ENCODE results near the gene GABRP.

GABRP gene

DNA sequence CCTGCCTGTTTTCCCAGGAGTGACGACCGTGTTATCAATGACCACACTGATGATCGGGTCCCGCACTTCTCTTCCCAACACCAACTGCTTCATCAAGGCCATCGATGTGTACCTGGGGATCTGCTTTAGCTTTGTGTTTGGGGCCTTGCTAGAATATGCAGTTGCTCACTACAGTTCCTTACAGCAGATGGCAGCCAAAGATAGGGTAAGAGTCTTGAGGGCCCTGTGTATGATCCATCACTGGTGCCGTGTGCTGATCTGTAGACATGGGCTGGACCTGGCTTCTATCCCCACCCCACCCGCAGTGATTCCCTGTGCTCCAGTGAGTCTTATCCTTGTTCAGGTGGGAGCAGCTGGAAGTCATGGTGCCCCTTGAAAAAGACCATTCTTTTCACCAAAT lies 26.0 kb downstream of the GABRP start:
- H4K5ac ChIP-seq (ENCODE audit: low read length): no peak overlapping the region
- peak; percentile 82 for DNase-seq
- H4K8ac ChIP-seq (ENCODE audit: low read depth, low read length): no peak overlapping the region
- H3K56ac ChIP-seq (ENCODE audit: low read length): no peak overlapping the region
- H2AK5ac ChIP-seq (ENCODE audit: low read length): no peak overlapping the region
- H2BK15ac ChIP-seq (replicated peaks; ENCODE audit: low read depth): no peak overlapping the region
- H3K18ac ChIP-seq (ENCODE audit: low read length): no peak overlapping the region
- H3K4me3 ChIP-seq (ENCODE audit: low read length): no peak overlapping the region
- H3K4me1 ChIP-seq (ENCODE audit: control insufficient read depth, low read depth, low read length): no peaks in the 10 kb centered on the region
- H3K36me3 ChIP-seq (ENCODE audit: control insufficient read depth, insufficient read depth, low read length): no peaks in the 10 kb centered on the region
- no CpG with 5 or more reads among the region's 7 CpGs for WGBS (ENCODE audit: extremely low coverage, insufficient coverage, low lambda C conversion rate)
- H2BK5ac ChIP-seq (ENCODE audit: low read length): no peak overlapping the region
- no peak overlapping the region for H3K4ac ChIP-seq (ENCODE audit: low read depth, low read length)
- H3K23ac ChIP-seq (ENCODE audit: low read length): no peak overlapping the region
- no peak overlapping the region for H3K9ac ChIP-seq (ENCODE audit: low read length)
- no peaks in the 10 kb centered on the region for H3K79me1 ChIP-seq (ENCODE audit: low read length)
- no peak overlapping the region for H3K4me2 ChIP-seq (ENCODE audit: low read length)
- H3K27ac ChIP-seq (ENCODE audit: low read depth, low read length): no peak overlapping the region
- H3K79me2 ChIP-seq (ENCODE audit: control insufficient read depth, insufficient read depth, low read length): no peaks in the 10 kb centered on the region
- no peak overlapping the region for H2BK120ac ChIP-seq (ENCODE audit: low read depth, low read length)
- H3K27me3 ChIP-seq (ENCODE audit: insufficient read depth, low read length, poor library complexity): no peaks in the 10 kb centered on the region

DNA sequence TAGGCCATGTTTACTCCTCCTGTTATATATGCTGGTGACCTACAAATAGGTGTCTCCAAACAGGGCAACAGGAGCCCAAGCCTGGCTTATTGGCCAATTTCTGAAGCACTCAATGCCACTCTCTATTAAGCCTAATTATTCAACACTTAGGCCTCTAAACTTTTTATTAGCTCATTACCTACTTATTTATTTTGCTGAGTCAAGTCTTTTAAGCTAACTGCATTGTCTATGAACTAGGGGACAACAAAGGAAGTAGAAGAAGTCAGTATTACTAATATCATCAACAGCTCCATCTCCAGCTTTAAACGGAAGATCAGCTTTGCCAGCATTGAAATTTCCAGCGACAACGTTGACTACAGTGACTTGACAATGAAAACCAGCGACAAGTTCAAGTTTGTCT lies 28.2 kb downstream of the GABRP start:
- no peak overlapping the region for H3K4me2 ChIP-seq (ENCODE audit: low read length)
- DNase-seq: no peak
- no CpG with 5 or more reads among the region's 4 CpGs for WGBS (ENCODE audit: extremely low coverage, insufficient coverage, low lambda C conversion rate)

DNA sequence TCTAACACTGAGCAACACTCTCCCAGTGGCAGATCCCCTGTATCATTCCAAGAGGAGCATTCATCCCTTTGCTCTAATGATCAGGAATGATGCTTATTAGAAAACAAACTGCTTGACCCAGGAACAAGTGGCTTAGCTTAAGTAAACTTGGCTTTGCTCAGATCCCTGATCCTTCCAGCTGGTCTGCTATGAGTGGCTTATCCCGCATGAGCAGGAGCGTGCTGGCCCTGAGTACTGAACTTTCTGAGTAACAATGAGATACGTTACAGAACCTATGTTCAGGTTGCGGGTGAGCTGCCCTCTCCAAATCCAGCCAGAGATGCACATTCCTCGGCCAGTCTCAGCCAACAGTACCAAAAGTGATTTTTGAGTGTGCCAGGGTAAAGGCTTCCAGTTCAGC lies 29.7 kb downstream of the GABRP start:
- Histone ChIP-seq H3K27ac (ENCODE audit: low read depth, low read length) (no peak overlapping the region), H3K4me2 (ENCODE audit: low read length) (no peak overlapping the region), H3K4ac (ENCODE audit: low read depth, low read length) (no peak overlapping the region), H3K79me2 (ENCODE audit: control insufficient read depth, insufficient read depth, low read length) (no peaks in the 10 kb centered on the region), H3K23ac (ENCODE audit: low read length) (no peak overlapping the region), H3K9ac (ENCODE audit: low read length) (no peak overlapping the region), H3K56ac (ENCODE audit: low read length) (no peak overlapping the region), H2BK5ac (ENCODE audit: low read length) (no peak overlapping the region), H2BK15ac (replicated peaks; ENCODE audit: low read depth) (no peak overlapping the region), H4K8ac (ENCODE audit: low read depth, low read length) (no peak overlapping the region), H3K79me1 (ENCODE audit: low read length) (no peaks in the 10 kb centered on the region), H3K4me1 (ENCODE audit: control insufficient read depth, low read depth, low read length) (no peaks in the 10 kb centered on the region), H3K4me3 (ENCODE audit: low read length) (no peak overlapping the region), H3K36me3 (ENCODE audit: control insufficient read depth, insufficient read depth, low read length) (no peaks in the 10 kb centered on the region), H2BK120ac (ENCODE audit: low read depth, low read length) (no peak overlapping the region), H2AK5ac (ENCODE audit: low read length) (no peak overlapping the region), H3K18ac (ENCODE audit: low read length) (no peak overlapping the region), H3K27me3 (ENCODE audit: insufficient read depth, low read length, poor library complexity) (no peaks in the 10 kb centered on the region), H4K5ac (ENCODE audit: low read length) (no peak overlapping the region)
- WGBS (ENCODE audit: extremely low coverage, insufficient coverage, low lambda C conversion rate): no CpG with 5 or more reads among the region's 5 CpGs
- DNase-seq: no peak

More for the DNA sequence above, 28.2 kb downstream of the GABRP start:
- no peak overlapping the region for H3K4ac ChIP-seq (ENCODE audit: low read depth, low read length)
- H3K4me3 ChIP-seq (ENCODE audit: low read length): no peak overlapping the region
- H3K79me2 ChIP-seq (ENCODE audit: control insufficient read depth, insufficient read depth, low read length): no peaks in the 10 kb centered on the region
- H3K36me3 ChIP-seq (ENCODE audit: control insufficient read depth, insufficient read depth, low read length): no peaks in the 10 kb centered on the region
- no peak overlapping the region for H3K9ac ChIP-seq (ENCODE audit: low read length)
- H3K79me1 ChIP-seq (ENCODE audit: low read length): no peaks in the 10 kb centered on the region
- no peaks in the 10 kb centered on the region for H3K4me1 ChIP-seq (ENCODE audit: control insufficient read depth, low read depth, low read length)
- no peak overlapping the region for H4K5ac ChIP-seq (ENCODE audit: low read length)
- H3K18ac ChIP-seq (ENCODE audit: low read length): no peak overlapping the region
- no peak overlapping the region for H3K23ac ChIP-seq (ENCODE audit: low read length)
- H2AK5ac ChIP-seq (ENCODE audit: low read length): no peak overlapping the region
- no peak overlapping the region for H2BK15ac ChIP-seq (replicated peaks; ENCODE audit: low read depth)
- H3K56ac ChIP-seq (ENCODE audit: low read length): no peak overlapping the region
- H4K8ac ChIP-seq (ENCODE audit: low read depth, low read length): no peak overlapping the region
- H3K27me3 ChIP-seq (ENCODE audit: insufficient read depth, low read length, poor library complexity): no peaks in the 10 kb centered on the region
- no peak overlapping the region for H2BK120ac ChIP-seq (ENCODE audit: low read depth, low read length)
- no peak overlapping the region for H2BK5ac ChIP-seq (ENCODE audit: low read length)
- no peak overlapping the region for H3K27ac ChIP-seq (ENCODE audit: low read depth, low read length)

DNA sequence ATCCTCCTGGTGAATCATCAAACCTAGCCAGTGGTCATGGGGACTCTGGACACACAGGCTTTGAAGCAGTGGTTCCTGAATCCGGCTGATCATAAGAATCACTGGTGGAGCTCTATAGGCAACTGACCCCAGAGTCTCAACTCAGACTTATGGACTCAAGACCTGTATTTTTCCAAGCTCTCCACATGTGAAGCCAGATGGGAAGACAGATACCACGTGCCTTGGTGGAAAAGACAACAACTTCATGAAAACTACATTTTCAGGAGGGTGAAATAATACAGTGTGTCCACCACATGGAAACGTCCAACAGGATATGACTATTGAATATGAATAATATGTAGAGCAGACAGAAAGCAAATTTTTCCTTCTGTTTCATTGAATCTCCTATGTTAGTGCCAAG lies 33.7 kb downstream of the GABRP start:
- Histone ChIP-seq H3K23ac (ENCODE audit: low read length) (no peak overlapping the region), H2BK120ac (ENCODE audit: low read depth, low read length) (no peak overlapping the region), H3K27me3 (ENCODE audit: insufficient read depth, low read length, poor library complexity) (no peaks in the 10 kb centered on the region), H3K36me3 (ENCODE audit: control insufficient read depth, insufficient read depth, low read length) (no peaks in the 10 kb centered on the region), H3K4me1 (ENCODE audit: control insufficient read depth, low read depth, low read length) (no peaks in the 10 kb centered on the region), H2BK15ac (replicated peaks; ENCODE audit: low read depth) (no peak overlapping the region), H3K4me3 (ENCODE audit: low read length) (no peak overlapping the region), H3K4ac (ENCODE audit: low read depth, low read length) (no peak overlapping the region), H3K56ac (ENCODE audit: low read length) (no peak overlapping the region), H3K27ac (ENCODE audit: low read depth, low read length) (no peak overlapping the region), H3K79me1 (ENCODE audit: low read length) (no peaks in the 10 kb centered on the region), H2BK5ac (ENCODE audit: low read length) (no peak overlapping the region), H3K18ac (ENCODE audit: low read length) (no peak overlapping the region), H4K8ac (ENCODE audit: low read depth, low read length) (no peak overlapping the region), H2AK5ac (ENCODE audit: low read length) (no peak overlapping the region), H3K9ac (ENCODE audit: low read length) (no peak overlapping the region), H3K79me2 (ENCODE audit: control insufficient read depth, insufficient read depth, low read length) (no peaks in the 10 kb centered on the region), H3K4me2 (ENCODE audit: low read length) (no peak overlapping the region), H4K5ac (ENCODE audit: low read length) (no peak overlapping the region)
- no CpG with 5 or more reads among the region's 3 CpGs for WGBS (ENCODE audit: extremely low coverage, insufficient coverage, low lambda C conversion rate)
- DNase-seq: no peak

DNA sequence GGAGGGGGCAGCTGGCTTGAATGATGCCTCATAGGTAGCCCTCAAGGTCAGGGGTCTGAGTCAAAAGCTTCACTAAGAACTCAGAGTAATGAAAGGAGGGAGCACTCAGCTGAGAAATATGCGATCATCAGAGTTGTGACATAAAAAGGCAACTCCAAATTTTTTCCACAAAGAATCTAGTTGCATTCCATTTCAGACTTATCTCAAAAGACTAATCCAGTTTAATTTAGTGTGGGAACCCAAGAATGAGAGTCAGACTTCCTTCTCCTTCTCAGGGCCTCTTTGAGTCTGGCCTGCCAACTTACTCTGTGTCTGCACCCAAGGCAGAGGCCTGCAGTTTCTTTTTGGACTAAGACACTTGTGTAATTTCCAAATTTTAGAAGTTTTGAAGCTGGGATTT lies 34.7 kb downstream of the GABRP start:
- Histone ChIP-seq H3K9ac (ENCODE audit: low read length) (no peak overlapping the region), H2BK5ac (ENCODE audit: low read length) (no peak overlapping the region), H4K5ac (ENCODE audit: low read length) (no peak overlapping the region), H3K4me2 (ENCODE audit: low read length) (no peak overlapping the region), H3K79me1 (ENCODE audit: low read length) (no peaks in the 10 kb centered on the region), H2BK120ac (ENCODE audit: low read depth, low read length) (no peak overlapping the region), H2BK15ac (replicated peaks; ENCODE audit: low read depth) (no peak overlapping the region), H3K23ac (ENCODE audit: low read length) (no peak overlapping the region), H3K36me3 (ENCODE audit: control insufficient read depth, insufficient read depth, low read length) (no peaks in the 10 kb centered on the region), H3K79me2 (ENCODE audit: control insufficient read depth, insufficient read depth, low read length) (no peaks in the 10 kb centered on the region), H3K4ac (ENCODE audit: low read depth, low read length) (no peak overlapping the region), H3K4me1 (ENCODE audit: control insufficient read depth, low read depth, low read length) (no peaks in the 10 kb centered on the region), H3K27me3 (ENCODE audit: insufficient read depth, low read length, poor library complexity) (no peaks in the 10 kb centered on the region), H3K18ac (ENCODE audit: low read length) (no peak overlapping the region), H3K4me3 (ENCODE audit: low read length) (no peak overlapping the region), H3K27ac (ENCODE audit: low read depth, low read length) (no peak overlapping the region), H2AK5ac (ENCODE audit: low read length) (no peak overlapping the region), H4K8ac (ENCODE audit: low read depth, low read length) (no peak overlapping the region), H3K56ac (ENCODE audit: low read length) (no peak overlapping the region)
- WGBS (ENCODE audit: extremely low coverage, insufficient coverage, low lambda C conversion rate): no CpG with 5 or more reads among the region's 1 CpG
- DNase-seq: no peak

DNA sequence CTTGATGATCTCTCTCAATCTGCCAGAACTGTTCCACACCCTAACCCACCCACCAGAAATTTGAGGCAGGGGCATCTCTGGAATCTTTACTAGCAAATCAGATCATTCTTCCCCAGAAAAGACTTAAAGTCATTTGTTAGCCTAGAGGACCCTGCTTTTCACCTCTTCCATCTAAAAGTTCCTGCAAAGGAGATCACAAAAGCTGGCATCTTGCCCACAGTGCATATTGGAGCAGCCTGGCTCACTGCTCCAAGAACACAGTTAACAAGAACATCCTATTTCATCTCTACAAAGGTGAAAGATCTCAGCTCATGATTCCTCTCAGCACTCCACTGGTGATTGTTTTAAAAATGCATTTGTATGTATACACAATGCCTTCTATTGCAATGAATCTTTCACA lies 36.3 kb downstream of the GABRP start:
- no peak for DNase-seq
- H3K56ac ChIP-seq (ENCODE audit: low read length): no peak overlapping the region
- no peak overlapping the region for H4K5ac ChIP-seq (ENCODE audit: low read length)

More for the DNA sequence above, 36.3 kb downstream of the GABRP start:
- H3K36me3 ChIP-seq (ENCODE audit: control insufficient read depth, insufficient read depth, low read length): no peaks in the 10 kb centered on the region
- H3K4me1 ChIP-seq (ENCODE audit: control insufficient read depth, low read depth, low read length): no peaks in the 10 kb centered on the region
- H3K79me2 ChIP-seq (ENCODE audit: control insufficient read depth, insufficient read depth, low read length): no peaks in the 10 kb centered on the region
- H3K27me3 ChIP-seq (ENCODE audit: insufficient read depth, low read length, poor library complexity): no peaks in the 10 kb centered on the region
- no peak overlapping the region for H3K18ac ChIP-seq (ENCODE audit: low read length)
- no peak overlapping the region for H3K4me3 ChIP-seq (ENCODE audit: low read length)
- H2BK120ac ChIP-seq (ENCODE audit: low read depth, low read length): no peak overlapping the region
- no peak overlapping the region for H3K9ac ChIP-seq (ENCODE audit: low read length)
- no peak overlapping the region for H4K8ac ChIP-seq (ENCODE audit: low read depth, low read length)
- no peak overlapping the region for H3K27ac ChIP-seq (ENCODE audit: low read depth, low read length)
- H2AK5ac ChIP-seq (ENCODE audit: low read length): no peak overlapping the region
- no peak overlapping the region for H3K4ac ChIP-seq (ENCODE audit: low read depth, low read length)
- H2BK5ac ChIP-seq (ENCODE audit: low read length): no peak overlapping the region
- no peak overlapping the region for H2BK15ac ChIP-seq (replicated peaks; ENCODE audit: low read depth)
- no peak overlapping the region for H3K4me2 ChIP-seq (ENCODE audit: low read length)
- H3K23ac ChIP-seq (ENCODE audit: low read length): no peak overlapping the region
- no peaks in the 10 kb centered on the region for H3K79me1 ChIP-seq (ENCODE audit: low read length)

All from mesendoderm (in vitro differentiated cells).